Activated CD8-positive, alpha-beta memory T cell treated with anti-CD3 and anti-CD28 coated beads for 4 hours (primary cell): ENCODE data around the gene JAKMIP1.

Experiments
- DNase-seq, 2 donors: peaks; one replicate each; pipeline ENCODE4 v3.0.0-alpha.2; 2020; ENCODE audit warnings: low read depth in 2 of 2

The JAKMIP1 gene

DNA sequence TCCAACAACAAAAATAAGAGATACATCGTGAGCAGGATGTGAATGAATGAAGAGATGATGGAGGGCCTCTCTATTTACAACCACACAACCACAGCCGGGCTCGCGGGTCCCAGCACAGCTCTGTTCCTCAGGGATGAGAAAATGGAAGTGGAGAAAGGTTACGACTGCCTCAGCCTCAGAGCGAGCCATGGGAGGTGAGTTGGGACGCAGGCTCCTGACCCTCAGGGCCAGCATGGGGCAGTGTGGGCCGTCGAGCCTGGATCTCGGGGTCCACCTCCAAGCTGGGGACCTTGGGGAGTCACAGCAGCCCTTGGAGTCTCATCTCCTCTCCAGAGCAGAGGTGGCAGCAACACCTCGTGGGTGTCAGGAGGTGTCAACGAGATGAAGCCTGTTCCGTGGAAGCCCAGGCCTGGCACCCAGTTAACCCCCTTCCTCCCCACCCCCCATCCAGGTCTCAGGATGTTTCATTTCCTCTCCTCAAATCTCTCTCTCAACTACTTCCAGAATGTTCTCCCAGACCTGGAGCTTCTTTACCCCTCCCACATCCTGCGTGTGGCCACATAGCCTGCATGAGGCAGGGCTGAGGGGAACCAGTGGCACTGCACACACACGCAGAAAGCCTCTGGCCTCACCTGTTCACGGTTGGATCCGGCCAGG, 208.1 kb downstream of the JAKMIP1 start:
- no peak for DNase-seq

DNA sequence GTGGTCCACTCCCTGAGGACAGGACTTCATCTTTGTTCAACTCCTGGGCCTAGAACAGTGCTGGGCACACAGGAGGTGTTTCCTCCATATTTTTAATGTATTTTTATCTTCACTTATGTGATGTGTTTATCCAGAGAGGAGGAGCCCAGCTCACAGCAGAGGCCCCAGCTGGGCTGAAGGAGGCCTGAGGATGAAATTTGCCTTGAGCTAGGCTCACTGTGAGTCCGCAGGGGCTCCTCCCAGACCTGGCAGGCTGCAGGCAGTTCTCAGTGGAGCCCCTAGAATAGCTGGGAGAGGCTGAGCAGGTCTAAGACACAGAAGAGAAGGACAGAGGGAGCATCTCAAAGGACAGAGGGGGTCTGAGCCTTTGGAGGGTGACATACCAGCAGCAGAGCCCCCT, 208.9 kb downstream of the JAKMIP1 start:
- DNase-seq: no peak

GRCh38 chr4:5990446-5991160, 209.7 kb downstream of the JAKMIP1 start:
- DNase-seq: no peak

DNA sequence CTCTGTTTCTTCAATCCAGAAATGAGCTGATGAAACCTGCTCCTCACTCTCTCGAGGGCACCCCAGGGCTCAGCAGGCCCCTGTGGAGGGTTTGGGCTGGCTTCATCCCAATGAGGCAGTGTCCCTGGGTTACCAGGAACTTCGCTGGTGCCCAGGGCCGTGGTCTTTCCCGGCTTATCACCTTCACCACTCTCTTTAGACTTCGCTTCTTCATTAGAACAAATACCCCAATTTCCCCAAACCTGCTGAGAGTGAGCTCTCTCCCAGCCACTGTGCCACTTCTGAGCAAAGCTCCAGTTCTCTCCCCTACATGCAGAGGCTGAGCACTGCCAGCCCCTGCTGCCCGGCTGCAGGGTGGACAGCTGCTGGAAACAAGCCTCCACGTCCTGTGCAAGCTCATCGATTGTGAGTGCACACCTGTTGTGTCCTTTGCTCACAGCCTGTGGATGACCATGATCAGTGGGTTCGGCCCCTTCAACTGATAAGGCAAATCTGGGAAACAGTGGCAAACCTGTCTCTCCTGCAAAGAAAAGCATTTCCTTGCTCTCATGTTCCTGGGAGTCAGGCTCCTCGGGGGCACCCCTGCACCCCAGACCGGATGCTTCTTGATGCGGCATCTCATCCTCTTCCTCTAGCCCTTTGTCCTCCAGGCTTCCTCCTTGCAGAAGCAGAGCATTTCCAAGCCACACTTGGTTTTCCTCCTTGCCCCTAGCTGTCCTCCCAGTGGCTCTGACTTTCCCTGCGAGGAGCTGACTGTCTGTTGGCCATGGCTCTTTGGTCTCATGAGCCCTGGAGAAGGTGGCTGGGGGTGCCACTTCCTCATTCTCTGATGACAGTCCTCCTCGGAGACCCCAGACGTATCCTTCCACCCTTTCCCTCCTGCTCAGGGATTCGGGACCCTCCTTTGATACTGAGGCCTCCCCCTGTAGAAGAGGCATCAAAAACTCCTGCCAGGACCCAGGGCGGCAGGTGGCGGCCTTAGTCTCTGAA, 210.8 kb downstream of the JAKMIP1 start:
- DNase-seq: no peak

- DNase-seq: no peak
These were observed 212.1 kb downstream of the JAKMIP1 start for GRCh38 chr4:5988086-5988845.

DNA sequence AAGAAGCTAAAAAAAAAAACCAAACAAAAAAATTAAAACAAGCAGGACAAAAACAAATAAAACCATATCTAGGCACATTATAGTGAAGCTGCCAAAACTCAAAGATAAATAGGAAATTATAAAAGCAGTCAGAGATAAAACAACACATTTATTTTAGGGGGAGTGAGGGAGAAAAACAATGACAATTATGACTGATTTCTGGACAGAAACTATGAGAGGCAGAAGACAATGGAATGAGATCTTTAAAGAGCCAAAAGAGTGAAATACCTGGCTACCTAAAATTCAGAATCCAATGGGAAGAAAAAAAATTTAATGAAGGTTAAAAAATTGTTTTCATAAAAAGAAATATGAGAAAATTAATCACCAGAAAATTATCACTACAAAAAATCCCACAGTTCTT, 215.5 kb downstream of the JAKMIP1 start:
- no peak for DNase-seq

GRCh38 chr4:5982156-5982973, 218.0 kb downstream of the JAKMIP1 start:
- DNase-seq: no peak

DNA sequence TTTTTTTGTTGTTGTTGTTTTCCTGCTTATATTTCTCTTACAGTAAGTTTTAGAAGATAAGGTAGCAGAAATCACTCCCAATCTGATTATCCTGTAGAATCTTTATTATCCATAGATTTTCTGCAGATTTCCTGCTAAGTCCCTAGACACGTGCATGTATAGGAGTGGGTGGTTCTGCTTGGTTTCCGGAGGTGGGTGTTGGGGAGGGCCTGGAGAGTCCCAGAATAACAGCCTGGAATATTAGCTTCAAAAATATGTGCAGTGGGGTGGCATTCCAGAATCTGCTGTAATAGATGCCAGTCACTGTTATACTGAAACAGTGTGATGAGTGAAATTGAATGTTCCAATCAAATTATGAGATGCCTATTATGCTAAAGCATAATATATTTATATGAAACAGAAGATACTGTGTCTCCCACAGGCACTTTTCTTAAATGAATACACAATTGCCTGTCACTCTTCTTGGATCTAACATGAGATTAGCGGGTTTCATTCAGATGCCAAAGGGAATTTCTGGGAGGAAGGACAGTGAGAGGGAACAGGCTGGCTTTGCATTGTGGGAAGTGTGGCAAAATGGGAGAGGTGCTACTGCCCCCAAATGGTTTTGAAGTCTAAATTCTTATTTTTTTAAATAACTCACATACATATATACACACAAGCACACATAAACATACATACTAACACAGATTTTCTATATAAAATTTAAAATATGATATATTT, 219.8 kb downstream of the JAKMIP1 start:
- no peak for DNase-seq

- DNase-seq: no peak
These were observed 220.4 kb downstream of the JAKMIP1 start for GRCh38 chr4:5979981-5980380.

DNA sequence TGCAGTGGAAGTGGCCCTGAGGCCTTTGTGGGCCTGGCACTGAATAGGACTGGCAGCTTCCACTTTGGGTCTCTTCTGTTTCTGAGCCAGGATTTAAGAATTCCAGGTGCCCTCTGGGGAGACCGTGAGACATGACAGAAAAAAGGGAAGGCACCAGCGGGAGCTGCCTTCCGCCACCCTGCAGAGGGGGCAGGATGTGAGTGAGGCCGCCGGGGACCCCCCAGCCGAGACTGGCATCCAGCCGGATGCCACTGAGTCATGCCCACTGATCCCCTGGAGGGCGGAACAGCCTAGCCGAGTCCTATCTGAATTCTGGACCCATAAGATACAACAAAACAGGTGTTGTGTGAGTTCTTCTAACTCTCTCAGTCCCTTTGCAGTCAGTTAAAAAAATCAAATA, 223.4 kb downstream of the JAKMIP1 start:
- DNase-seq: no peak

- no peak for DNase-seq
These were observed 223.9 kb downstream of the JAKMIP1 start for GRCh38 chr4:5976431-5976830.
